Stimulated activated CD8-positive, alpha-beta memory T cell treated with anti-CD3 and anti-CD28 coated beads, Interleukin-15, amount 100 ng/mL, for 1 hour (primary cell): ENCODE measurements around the gene FSTL1.

Experiments
- DNase-seq: peaks from one replicate; pipeline ENCODE4 v3.0.0-alpha.2; 2020; ENCODE audit warnings: low read depth

The FSTL1 gene, protein sequence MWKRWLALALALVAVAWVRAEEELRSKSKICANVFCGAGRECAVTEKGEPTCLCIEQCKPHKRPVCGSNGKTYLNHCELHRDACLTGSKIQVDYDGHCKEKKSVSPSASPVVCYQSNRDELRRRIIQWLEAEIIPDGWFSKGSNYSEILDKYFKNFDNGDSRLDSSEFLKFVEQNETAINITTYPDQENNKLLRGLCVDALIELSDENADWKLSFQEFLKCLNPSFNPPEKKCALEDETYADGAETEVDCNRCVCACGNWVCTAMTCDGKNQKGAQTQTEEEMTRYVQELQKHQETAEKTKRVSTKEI

DNA sequence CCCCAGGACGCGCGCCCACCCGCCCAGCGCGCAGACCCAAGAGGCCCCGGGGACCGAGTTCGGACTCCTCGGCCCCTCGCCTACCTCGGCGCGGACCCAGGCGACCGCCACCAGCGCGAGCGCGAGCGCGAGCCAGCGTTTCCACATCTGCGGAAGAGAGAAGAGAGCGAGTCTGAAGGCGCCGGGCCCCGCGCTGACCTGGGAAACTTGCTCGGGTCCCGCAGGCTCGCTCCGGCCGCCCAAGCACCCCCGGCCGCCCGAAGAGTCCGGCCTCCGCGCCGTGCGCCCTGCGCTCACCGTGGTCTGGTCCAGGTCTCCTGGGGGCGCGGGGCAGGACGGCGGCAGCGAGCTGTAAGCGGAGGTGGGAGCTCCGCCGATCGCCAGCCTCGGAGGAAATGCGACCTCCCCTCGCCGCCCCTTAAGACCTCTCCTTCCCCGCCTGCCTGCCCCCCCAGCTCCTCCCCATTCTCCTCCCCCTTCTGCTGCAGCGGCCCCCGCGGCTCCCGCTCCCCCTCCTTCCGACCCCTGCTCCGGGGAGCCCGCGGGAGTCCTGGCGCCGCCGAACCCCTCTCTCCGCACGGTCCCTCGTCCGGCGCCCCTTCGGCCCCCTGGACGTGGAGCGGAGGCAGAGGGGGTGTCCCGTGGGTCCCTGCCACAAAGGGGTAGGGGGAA, at the start of gene FSTL1:
Gene FSTL1, minus strand, starts transcription at position 393 of the 672 bp plus-strand sequence. Its CDS starts 246 bp downstream, at position 147.
- no peak for DNase-seq

DNA sequence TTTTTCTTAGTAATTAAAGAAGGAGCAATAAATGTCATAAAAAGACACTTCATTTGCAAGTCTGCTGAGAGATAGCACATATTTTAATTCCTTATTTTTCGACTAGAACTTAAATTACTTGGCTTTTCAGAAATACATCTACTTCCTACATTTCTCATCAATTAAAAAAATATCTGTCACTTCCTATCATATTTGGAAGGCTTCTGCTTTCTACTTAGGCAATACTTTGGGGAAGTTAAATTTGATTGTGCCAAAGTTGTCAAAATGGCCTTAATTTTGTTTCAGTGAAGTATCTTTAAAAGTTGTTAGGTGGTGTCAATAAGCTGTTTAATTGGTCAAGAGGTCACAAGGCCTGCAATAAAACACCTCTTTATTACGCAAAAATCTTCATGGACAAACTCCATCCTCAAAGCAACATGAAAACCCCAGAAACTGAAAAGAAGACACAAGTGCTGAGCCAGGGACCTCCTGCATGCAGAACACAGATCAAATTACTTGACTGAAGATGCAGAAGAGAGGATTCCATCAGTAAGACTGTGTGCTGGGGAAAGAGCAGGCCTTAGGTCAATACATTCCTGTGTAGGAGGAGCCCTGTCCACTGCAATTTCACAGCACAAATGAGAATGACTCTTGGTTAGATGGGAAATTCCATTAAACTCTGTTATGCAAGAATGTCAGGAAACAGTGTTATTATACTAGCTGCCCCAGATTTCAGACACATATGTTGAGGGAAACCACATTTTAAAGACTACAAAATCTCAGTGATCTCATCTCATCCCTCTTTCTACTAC, 48.0 kb upstream of the FSTL1 start:
- no peak for DNase-seq

DNA sequence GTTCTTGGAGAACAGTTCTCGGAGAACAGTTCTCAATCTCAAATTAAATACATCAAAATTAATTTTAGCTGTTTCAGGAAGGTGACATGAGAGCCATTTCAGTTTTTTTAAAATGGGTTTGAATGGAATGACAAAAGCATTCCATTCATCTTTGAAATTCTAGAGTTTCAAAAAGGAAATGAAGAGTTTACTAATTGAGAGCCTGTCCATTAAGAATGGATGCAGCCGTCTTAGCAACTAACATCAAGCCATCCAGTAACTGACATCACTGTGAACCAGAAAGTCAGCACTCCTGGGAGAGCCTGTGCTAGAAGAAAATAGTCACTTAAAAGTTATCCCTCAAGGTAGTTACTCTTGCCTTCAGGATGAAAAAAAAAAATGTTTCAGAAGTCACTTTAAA, 47.0 kb upstream of the FSTL1 start:
- no peak for DNase-seq

DNA sequence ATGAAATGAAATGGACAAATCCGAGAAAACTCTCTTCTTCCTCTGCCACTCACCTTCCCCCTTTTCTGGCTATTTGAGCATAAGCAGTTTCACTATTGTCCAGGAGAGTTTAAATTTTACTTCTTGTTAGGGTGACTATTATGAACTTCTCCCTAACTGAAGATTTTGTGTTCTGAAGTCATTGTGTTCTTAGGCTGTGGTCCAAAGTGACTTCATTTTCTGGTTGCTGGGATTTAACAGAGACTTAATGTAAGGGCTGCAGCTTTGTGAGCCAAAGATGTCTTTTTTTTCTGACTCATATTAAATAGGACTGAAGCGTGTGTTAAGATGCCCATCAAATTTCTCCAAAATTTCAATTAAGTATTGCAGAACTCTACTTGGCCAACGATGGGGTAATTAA, 46.5 kb upstream of the FSTL1 start:
- no peak for DNase-seq

DNA sequence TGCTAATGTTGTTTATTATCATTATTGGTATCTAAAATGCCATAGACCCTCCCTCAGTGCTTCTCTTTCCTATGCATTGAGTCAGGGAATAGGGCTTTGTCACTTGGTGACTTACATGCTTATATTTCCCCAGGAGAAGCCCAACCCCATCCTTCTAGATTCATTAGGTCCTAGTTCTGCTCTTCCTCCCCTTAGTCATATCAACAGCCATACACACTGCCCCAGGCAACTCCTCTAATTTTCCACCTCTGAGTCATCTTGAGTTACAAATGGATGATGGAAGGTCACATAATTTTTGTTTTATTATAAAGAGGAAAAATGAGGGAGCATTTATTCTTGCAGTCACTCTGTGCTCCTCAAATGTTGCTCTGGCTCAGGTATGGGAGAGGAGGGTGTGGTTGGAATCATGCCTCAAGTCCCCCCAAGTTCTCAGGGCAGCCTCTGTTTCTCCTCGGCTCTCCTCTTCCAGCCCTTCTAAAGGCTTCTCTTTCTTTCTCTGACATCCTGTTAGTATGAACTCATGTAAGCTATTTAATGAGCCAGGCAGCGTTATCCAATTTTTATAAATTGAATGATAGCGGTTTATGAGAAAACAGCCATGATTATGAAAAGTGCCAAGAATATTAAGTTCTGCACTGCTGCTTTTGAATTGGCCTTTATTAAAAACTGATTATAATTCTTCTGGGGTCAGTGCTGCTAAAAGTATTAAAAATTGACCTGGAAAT, 45.6 kb upstream of the FSTL1 start:
- no peak for DNase-seq

DNA sequence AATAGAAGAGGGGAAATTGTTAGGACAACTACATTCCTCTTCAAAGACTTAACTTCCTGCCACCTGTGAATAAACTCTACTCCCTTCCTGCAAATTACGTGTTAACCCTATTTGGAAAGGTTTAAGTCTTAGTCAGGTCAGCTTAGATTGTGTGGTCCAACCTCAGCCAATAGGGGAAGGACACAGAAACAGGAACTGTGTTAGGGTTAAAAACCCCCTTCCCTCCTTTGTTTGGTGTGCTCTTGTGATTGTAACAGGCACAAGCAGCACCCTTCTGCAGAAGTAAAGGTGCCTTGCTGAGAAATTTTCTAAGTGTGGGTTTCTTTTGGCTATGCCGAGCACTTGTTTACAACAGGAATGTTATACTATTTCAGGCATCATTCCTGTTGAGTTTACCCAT, 45.0 kb upstream of the FSTL1 start:
- no peak for DNase-seq

DNA sequence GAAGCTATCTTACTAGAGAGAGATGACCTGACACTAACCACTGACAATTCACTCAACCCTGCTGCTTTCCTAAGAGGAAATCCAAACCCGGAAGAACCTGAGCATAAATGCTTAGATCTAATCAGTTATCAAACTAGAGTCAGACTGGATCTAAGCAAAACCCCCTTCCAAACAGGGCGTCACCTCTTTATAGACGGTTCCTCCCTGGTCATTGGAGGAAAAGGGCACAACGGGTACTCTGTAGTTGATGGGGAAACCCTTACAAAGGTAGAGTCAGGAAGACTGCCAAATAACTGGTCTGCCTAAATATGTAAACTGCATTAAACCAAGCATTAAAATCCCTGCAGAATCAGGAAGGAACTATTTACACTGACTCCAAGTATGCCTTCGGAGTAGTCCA, 41.3 kb upstream of the FSTL1 start:
- no peak for DNase-seq

DNA sequence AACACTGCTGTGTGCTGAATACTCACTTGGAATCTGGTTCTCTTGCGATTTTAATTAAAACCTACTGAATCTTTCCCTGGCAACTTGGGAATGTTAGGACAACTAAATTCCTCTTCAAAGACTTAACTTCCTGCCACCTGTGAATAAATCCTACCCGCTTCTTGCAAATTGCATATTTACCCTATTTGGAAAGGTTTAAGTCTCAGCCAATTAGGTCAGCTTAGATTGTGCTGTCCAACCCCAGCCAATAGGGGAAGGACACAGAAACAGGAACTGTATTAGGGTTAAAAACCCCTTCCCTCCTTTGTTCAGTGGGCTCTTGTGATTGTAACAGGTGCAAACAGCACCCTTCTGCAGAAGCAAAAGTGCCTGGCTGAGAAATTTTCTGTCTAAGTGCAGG, 38.6 kb upstream of the FSTL1 start:
- no peak for DNase-seq

DNA sequence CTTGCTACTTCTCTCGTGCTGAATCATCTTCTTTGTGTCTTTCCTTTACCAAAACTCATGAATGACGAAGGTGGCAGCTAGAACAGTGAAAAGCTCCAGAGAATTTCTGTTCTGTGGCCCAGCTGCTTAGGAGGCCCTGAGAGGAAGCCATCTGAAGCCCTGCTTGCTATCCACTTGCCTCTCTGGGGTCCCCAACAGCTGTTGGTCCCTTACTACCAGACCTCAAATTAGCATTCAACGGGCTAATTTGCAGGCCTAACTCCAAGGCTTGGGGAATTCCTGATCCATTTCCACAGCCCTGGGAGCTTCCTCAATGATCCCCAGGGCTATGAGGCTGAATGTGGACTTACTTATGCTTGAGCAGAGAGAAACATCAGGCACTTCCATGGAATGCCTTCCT, 37.5 kb upstream of the FSTL1 start:
- no peak for DNase-seq

DNA sequence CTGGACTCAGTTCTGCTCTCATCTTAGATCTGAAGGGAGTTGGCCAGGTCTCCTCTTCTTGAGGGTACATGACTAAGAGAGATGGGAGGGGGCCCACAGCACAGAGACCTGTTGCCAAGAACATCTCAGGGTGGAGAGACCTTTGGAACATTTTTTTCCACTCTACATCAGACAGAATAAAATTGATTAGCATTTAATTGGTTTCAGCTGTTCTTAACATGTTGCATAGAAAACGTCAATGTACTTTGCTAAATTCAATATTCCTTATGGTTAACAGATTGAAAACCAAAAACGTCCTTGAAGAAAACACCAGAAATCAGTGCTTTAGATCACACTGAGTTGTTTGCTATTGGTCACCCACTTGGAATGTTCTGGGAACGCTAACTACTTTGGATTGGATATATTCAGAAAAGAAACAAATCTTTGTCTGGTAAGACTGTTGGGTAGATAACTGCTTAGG, 36.4 kb upstream of the FSTL1 start:
- DNase-seq = no peak

DNA sequence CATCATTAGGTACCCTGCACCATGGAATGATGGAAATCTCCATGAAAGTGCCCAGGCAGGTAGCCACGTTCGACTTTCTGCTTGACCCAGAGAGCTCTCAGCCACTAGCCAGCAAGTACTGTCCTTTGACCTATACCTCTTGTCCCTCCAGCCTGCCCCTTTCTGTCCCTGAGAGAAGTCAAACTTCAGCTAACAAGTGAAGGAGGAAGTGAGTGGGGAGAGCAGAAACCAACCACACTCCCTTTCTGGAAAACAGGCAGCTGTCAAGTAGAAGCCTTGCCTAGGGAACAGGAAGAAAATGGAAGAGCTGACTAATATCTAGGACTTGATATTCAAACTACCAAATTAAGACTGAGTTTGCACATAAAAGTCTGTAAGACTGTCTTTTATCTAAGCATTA, 30.3 kb upstream of the FSTL1 start:
- no peak for DNase-seq

DNA sequence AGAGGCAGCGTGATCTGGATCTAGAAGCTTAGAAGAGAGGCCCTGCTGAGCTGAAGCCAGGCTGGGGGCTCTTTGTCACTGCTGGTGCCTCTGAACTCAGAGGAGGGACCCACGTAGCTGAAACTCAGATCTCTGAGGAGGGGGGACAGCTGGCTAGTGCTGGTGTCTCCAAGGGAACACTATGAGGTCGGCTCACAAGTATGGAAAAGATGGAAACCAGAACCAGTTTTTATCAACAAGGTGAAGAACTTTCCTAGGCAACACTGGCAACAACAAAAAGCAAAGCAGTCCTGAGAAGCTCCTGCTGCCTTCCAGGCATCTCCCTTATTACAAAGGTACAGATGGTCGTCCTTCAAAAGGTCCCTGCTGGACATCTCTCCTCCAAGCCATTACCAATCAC, 27.0 kb upstream of the FSTL1 start:
- no peak for DNase-seq

DNA sequence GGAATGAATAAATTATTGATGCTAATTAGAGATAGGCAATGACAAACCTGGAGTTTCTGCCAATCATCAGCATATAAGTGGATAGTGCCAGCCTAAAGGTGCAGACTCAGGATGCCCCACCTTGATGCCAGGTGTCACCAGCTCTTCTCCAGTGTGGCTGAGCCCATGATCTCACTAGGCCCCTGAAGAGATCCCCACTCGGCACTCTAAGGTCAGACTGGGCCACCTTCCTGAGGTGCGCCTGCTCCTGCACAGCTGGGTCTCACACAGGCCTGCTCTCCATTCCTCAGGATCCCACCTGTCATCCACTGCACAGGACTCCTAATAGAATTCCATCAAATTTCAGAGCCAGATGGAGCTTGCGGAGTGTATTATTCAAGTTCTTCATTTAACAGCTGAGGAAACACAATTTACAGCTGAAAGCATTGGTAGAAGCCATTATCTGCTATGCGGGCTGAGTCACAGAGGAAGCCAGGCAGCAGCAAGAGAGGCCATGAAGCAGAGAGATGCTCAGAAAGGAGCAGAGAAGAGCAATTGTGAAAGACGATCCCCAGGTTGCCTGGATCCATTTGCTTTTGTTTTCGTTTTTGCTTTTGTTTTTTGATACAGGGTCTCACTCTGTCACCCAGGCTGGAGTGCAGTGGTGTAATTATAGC, 25.1 kb upstream of the FSTL1 start:
- DNase-seq = no peak

DNA sequence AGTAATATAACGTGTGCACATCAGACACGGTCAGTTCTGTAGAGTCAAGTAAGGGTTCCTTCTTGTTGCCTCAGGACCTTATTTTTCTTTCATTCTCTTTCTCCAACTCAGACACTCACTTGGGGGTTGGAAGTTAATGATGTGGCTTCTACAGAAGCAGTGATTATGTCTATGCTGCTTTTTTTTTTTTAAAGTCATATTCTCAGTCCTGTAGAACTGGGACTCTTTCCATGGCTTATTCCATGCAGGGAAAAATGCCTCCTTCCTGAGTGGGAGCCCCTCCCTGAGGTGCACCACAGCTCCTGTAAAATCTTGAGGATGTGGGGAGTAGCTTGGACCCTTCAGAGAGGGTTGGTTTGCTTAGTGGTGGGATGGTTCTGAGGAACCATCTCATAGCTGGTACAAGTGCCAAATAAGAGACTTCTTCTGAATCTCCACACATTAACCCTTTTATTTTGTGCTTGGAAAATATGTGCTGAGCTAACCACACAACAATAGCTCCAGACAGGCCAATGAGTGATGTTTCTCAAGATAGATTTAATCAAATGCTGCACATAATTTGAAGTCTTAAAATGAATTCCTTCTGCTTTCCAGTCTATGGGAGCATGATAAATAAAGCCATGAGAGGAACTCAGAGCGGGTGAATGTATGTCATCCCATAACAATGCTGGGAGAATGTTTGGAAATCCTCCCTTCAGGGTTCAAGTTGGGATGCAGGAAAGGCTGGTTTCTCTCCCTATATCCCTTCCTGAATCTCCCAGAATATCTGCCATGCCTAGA, 23.3 kb upstream of the FSTL1 start:
- no peak for DNase-seq

DNA sequence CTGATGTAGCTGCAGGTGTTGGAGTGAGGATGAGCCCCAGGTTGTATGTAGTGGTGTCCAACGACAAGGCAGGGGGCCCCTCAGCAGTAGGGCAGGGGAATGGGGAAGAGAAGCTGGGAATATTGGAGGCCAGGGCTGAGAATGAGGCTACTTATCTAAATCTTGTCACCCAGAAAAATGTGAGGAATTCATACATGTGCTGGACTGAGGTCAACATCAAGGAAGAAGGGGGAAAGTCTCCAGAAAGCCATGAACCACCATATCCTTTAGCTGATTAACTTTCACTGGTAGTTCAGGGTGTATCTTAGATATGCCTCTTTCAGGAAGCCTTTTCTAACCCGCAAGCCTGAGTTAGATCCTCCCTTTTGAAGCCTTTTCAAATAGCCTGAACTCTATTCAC, 22.6 kb upstream of the FSTL1 start:
- DNase-seq = no peak

DNA sequence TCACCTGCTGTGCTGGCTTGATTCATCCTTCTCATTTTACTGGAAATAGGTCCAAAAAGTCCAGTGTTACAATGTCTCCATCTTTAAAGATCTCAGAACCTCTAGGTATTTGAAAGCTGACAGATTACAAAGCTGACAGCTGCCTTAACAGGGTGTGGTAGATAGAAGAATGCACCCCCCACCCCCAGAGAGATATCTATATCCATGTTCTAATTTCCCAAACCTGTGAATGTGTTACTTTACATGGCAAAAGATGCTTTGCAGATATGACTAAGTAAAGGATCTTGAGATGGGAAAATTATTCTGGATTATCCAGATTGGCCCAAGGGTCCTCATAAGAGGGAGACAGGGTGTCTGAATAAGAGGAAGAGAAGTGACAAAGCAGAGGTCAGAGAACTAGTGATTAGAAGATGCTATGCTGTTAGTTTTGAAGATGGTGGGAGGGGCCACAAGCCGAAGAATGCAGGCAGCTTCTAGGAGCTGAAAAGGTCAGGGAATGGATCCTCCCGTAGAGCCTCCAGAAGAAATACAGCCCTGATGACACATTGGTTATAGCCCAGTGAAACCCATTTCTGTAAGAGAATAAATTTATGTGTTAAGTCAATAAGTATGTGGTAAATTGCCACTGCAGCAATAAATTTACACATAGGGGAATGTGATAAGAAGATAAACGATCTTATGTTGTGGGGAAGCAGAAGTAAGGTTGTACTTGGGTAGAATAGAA, 21.5 kb upstream of the FSTL1 start:
- DNase-seq = no peak

DNA sequence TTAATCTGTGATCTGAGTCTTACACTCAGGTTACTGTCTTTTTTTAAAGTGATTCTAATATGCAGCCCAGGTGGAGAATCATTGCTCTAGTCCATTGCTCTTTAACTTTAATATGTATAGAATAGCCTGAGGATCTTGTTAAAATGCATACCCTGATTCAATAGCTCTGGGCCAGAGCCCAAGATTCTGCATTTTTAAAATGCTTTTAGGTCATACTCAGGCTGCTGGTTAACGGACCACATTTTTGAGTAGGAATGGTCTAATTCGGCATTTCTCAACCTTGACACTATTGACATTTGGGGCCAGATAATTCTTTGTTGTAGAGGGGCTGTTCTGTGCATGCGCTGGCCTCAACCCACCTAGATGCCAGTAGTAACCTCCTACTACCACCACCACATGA, 20.9 kb upstream of the FSTL1 start:
- no peak for DNase-seq

DNA sequence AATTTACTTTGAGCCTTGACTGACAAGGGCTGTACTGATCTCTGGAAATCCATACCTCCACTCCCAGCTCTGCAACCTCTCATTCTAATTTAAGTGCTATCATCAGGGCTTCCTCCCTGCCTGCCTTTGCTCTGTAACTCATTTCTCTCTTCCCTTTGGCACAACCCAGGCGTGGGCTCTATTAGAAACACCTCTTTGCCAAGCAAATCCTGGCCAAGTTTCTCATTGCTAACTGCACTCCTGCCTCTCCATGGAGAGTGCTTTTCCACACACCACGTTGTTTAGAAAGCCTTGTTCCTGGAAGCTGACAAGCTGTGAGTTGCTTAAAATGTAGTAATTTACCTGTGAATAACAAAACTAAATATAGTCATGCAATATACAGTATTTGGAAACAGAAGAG, 20.1 kb upstream of the FSTL1 start:
- no peak for DNase-seq

DNA sequence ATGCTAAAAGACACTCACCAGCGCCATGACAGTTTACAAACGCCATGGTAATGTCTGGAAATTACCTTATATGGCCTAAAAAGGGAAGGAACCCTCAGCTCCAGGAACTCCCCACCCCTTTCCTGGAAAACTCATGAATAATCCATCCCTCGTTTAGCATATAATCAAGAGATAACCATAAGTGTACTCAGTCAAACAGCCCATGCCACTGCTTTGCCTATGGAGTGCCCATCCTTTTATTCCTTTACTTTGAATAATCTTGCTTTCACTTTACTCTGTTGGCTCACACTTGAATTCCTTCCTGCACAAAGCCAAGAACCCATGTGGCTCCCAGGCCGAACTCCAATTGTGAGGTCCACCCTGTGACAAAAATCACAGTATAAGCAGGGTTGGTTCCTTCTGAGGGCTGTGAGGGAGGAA, 19.1 kb upstream of the FSTL1 start:
- DNase-seq = no peak

DNA sequence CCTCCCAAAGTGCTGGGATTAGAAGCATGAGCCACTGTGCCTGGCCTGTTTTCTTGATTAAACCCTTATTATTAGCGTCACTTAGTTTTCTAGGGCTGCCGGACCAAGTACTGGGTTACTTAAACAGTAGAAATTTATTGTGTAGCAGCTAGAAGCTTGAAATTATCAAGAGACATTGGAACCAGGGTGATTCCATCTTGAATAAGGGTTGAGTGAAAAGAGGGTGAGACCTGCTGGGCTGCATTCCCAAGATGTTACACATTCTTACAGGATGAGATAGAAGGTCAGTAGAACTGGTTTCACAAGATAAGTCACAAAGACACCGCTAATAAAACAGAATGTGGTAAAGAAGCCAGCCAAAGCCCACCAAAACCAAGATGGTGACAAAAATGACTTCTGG, 18.6 kb upstream of the FSTL1 start:
- DNase-seq = no peak
